GM18868 (cell line): ENCODE measurements around the gene PAM16.
"Not testable (repeated sequence)": the region's sequence is repeated elsewhere in the genome, so short reads cannot be mapped to it uniquely, and the experiment has no call there.

Source experiments
- ATAC-seq: cut with Tn5 transposase; IDR thresholded peaks from one replicate; pipeline ENCODE4 v1.9.1; 2021; ENCODE audit warnings: mild to moderate bottlenecking, moderate library complexity; ENCODE audit not compliant: unreplicated experiment

The PAM16 gene

DNA sequence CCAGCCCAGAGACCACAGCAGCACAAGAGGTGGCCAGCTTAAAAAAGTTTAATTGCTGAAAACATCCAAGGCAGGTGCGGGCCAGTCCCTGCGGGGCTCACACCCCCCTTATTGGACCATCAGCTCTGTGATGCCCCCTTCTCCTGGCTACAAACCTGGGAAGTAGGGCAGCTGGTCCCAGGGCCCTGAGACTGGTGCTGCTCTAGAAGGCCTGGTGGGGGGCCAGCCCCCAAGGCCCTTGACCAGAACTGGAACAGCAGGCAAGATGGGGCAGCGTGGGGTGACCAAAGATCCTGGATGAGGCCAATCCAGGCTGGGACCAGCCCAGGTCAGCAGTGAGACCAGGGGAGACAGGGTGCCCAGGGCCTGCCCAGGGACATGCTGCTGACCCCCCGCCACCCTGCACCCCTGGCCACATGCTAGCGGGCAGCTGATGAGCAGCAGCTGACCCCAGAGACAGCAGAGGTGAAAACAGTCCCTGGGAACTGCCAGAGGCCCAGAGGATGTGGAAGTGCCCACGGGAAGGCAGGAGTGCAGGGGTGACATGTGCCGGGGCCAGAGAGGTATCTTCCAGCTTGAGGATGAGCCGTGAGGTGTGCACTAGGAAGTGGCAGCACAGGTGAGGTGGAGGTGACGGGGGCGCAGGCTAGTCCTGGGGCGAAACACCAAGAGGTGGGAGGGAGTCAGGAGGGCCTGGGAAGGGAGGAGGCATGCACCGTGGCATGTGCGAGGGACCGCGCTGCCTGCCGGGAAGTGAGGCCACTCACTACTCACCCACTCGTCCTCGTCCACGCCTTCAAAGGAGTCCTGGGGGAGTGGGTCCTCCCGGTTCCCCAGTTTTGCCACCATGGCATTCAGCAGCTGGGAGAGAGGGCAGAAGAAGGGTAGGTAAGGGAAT, 3.6 kb upstream of the PAM16 start:
- ATAC-seq, result no peak

DNA sequence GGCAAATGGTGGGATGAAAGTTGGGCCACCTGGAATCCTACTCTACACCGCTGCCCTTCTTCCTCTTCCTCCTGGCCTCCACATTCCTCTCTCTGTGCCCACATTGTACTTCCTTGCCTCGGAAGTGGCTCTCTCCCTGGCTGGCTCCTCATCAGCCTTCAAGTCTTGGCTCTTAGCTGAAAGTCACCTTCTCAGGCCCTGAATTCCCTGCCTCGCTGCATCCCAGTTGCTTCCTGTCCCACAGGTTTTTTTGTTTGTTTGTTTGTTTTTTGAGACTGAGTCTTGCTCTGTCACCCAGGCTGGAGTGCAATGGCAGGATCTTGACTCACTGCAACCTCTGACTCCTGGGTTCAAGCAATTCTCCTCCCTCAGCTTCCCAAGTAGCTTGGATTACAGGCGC, 2.6 kb upstream of the PAM16 start:
- ATAC-seq, result no peak

DNA sequence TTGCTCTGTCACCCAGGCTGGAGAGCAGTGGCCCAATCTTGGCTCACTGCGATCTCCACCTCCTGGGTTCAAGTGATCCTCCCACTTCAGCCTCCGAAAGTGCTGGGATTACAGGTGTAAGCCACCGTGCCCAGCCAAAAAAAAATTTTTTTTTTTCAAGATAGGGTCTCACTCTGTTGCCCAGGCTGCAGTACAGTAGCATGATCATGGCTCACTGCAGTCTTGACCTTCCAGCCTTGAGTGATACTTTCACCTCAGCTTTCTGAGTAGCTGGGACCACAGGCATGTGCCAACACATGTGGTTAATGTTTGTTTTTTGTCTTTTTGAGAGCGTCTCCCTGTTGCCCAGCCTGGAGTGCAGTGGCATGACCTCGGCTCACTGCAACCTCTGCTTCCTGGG, 1.7 kb upstream of the PAM16 start:
- no peak for ATAC-seq

DNA sequence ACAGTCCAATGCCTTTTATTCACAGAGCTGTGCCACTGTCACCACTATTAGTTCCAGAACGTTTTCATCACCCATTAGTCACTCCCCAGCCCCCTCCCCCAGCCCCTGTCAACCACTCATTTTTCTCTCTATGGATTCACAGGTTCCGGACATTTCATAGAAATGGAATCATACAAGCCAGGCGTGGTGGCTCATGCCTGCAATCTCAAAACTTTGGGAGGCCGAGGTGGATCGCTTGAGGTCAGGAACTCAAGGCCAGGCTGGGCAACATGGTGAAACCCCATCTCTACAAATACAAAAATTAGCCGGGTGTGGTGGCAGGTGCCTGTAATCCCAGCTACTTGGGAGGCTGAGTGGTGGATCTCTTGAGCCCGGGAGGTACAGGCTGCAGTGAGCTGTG, 759 bp upstream of the PAM16 start:
- ATAC-seq, result no peak

DNA sequence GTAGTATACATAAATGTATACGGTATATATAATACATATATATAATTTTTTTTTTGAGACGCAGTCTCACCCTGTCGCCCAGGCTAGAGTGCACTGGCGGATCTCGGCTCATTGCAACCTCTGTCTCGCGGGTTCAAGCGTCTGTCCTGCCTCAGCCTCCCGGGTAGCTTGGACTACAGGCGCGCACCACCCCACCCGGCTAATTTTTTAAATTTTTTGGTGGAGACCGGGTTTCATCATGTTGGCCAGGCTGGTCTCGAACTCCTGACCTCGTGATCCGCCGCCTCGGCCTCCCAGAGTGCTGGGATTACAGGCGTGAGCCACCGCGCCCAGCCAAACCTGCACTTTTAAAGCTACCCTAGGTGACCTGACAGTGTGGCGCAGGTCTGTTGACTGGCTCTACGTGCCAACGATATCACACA, 745 bp downstream of the PAM16 start:
- ATAC-seq, result no peak

DNA sequence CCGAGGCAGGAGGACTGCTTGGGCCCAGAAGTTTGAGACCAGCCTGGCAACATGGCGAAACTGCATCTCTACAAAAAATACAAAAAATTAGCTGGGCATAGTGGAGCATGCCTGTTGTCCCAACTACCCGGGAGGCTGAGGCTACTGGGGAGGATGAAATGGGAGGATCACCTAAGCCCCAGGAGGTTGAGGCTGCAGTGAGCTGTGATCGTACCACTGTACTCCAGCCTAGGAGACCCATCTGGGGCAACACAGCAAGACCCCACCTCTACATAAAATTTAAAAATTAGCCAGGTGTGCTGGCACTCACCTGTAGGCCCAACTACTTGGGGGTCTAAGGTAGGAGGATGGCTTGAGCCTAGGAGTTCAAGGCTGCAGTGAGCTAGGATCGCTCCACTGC, 1.8 kb downstream of the PAM16 start:
- no peak for ATAC-seq

DNA sequence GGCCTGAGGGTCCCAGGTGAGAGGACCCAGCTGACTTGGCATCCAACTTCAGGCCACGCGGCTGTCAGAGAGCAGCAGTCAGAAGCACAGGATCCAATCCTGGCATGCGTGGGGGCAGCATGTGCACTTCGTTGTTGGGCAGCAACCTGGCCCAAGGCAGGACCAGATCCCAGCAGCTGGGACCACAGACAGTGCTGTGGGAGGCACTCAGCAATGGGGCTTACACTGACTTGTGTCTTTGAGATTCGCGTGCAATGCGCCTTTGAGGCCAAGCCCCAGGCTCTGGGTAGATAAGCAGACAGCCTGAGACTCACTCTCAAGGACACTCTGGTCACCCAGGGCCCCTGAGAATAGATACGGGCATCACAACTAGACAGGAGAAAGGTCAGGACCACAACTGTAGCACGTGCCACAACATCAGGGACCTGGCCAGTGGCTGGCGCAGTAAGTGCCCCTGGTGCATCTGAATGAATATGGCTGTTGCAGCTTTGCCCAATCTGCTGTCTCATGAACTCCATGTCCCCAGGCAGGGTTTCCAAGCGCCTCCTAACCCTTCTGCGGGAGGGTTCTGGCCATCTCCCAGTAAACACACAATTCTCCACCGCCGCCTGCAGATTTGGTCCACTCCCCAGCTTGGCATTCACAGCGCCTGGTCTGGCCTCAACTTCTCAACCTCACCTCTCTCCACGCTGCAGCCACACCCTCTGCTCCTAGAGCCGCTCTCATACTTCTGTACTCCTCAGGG, 3.2 kb downstream of the PAM16 start:
- no peak for ATAC-seq

DNA sequence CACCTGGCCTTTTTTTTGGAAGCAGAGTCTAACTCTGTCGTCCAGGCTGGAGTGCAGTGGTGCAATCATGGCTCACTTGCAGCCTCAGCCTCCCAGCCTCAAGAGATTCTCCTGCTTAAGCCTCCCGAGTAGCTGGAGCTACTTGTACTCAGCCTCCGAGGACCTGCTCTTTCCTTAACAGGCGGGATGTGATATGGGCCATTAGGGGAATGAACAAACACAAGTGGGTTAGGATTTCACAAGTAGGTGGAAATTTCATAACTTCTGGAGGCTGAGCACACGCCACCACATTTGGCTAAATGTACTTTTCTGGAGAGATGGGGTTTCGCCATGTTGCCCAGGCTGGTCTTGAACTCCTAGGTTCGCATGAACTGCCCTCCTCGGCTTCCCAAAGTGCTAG, 4.1 kb downstream of the PAM16 start:
- ATAC-seq, result no peak

DNA sequence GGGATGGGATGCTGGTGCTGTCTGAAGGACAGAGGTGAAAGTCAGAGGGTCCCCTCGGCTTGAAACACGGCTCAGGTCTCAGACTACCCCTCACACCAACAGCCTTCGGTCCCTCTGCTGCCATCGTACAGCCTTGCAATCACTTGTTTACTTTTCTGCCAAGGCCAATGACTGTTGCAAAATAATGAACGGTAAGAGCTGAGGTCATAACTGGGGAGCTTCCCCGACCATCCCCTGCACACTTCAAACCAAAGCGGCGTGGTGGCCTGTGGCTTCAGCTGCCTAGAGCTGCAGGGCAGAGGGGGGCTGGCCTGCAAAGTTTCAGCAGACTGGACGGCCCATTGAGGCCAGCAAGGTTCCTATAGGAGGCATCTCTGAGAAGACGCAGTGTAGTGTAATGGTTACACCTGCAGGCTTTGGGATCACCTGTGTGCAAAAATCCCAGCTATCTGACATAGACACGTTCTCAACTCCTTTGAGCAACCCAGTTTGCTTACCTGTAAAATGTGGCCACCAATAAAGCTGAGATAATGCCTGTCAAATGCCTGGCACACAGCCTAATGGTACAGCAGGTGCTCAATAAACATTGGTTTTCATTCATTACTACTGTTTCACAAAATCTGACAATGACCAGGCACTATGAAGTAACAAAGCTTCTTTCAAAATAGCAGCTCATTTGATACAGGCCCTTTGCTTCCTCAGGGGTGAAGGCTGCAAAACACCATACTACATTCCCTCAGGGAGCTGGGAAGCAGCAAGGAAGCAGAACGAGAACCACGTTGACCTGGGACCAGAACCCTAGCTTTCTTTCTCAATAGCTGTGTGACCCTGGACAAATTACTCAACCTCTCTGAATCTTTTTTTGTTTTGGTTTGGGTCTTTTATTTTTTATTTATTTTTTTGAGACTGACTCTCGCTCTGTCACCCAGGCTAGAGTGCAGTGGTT, 5.0 kb downstream of the PAM16 start:
- no peak for ATAC-seq

DNA sequence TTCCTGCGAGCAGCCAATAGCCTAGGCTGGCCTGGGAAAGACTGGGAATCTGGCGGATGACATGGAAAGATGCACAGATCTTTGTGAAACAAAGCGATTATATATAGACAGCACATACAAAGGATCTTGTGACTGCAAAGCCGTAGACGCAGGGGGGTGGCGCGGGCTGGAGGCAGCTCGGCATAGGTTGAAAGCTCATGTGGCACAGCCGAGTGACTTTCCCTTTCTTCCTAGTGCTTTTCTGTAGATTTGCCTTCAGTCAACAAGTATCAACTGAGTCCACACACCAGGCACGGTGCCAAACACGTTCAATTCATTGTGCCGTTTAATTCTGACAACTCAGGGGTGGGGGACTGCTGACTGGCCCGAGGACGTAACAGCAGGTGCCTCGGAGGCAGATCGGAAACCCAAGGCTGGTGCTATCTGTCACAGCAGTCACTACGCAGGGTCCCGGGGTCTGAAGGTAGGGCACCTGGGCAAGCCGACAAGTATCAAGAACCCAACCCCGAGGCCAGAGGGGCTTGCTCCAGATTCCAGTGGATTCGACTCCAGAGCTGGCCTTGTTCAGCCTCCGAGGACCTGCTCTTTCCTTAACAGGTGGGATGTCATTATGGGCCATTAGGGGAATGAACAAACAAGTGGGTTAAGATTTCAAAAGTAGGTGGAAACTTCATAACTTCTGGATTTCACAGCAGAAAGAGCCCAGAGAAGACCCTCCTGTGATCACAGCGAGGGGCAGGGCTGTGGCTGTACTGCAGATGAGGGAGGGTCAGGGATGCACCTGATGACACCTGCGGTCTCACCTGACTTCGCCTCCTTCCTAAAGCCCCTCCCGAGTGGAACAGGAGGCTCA, 5.9 kb downstream of the PAM16 start:
- ATAC-seq, result no peak

DNA sequence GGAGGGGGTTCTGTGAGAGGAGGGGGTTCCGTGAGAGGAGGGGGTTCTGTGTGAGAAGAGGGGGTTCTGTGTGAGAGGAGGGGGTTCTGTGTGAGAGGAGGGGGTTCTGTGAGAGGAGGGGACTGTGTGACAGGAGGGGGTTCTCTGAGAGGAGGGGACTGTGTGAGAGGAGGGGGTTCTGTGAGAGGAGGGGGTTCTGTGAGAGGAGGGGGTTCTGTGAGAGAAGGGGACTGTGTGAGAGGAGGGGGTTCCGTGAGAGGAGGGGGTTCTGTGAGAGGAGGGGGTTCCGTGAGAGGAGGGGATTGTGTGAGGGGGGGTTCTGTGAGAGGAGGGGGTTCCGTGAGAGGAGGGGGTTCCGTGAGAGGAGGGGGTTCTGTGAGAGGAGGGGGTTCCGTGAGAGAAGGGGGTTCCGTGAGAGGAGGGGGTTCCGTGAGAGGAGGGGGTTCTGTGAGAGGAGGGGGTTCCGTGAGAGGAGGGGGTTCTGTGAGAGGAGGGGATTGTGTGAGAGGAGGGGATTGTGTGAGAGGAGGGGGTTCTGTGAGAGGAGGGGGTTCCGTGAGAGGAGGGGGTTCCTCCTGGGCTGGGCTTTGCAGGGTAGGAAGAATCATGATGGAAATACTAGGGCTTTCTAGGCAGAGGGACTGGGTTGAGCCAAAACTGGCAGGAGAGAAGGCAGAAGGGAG, 6.7 kb downstream of the PAM16 start:
- not testable (repeated sequence) for ATAC-seq

DNA sequence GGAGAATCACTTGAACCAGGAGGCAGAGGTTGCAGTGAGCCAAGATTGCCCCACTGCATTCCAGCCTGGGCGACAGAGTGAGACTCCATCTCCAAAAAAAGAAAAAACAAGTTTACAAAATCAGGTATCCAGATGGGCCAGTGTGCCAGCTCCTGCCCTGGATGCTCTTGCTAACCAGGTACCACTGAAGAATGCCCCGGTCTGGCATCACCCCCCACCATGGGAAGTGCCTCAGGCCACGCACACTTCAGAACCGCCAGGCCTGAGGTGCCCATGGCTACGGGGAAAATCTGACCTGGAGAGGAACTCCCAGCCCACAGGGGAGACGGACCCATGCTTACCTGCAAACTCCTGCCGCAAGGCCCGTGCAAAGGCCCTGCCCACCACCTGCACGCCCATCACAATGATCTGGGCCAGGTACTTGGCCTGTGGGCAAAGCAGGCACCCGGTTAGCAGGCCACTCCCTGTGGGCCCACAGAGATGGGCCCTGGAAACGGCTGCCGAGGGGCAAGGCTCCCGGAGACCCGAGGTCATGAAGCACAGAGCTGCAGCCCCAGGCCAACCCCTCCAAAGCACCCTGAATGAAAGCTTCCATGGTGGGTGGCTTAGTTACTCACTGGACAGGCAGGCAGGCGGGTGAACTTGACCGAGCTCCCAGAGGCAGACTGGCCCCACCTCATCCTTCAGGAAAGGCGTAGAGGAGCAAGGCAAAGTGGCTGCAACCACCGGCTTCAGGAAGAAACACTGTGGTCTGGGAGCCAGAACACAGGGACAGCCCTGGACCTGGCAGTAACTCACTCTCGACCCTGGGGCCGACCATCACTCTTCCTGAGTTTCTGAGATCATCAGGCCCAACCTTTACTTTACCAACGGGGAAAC, 8.0 kb downstream of the PAM16 start:
- no peak for ATAC-seq

DNA sequence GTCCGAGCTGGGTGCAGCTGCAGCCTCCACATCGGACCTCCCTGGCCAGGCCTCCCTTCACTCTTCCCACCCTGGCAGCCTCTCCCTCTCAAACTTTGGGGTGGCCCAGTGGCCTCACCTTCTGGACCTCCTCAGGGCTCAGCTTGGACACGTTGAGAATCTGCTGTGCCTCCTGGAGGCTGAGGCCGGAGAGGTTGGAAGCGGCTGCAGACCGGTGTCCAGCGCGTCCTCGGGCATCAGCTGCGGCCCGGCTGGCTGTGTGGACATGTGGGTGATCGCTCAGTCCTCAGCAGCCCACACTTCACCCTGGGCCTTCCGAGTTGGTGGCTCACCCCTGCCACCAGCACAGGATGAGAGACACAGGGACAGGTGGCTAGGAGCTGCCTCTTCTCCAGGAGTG, 9.9 kb downstream of the PAM16 start:
- no peak for ATAC-seq

DNA sequence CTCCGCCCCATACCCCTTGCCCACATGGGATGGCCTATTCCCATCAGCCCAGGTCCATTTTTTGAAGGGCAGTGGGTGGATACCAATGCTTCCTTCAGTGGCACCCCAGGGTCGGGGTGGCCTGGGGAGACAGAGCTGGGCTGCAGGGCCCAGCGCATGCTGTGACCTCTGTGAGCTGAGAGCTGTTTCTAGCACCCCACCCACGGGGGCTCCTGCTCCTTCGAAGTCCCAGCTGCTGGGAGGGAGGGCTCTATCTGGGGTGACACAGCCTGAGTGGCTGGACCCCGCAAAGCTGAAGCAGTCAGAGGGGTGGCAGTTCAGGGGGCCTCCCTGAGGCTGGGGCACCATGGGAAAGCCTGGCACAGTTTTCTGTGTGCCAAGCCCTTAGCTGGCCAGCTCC, 10.7 kb downstream of the PAM16 start:
- ATAC-seq, result no peak

DNA sequence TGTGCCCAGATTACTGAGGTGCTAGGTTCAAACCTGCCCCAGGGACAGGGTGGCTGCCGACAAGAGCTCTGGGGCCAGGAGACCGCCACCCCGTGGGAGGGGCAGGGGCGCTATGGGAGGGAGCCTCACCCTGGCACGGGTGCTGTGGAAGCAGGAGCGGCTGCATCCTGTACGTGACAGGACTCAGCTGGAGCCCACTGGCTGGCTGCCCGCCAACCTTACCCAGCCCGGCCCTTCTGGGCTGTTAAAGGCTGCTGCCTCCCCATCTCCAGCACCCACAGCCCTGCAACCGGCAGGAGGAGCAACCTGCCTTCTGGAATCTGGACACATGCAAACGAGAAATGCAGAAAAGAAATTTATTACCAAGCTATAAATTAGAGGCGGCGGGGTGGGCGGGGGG, 11.2 kb downstream of the PAM16 start:
- no peak for ATAC-seq

DNA sequence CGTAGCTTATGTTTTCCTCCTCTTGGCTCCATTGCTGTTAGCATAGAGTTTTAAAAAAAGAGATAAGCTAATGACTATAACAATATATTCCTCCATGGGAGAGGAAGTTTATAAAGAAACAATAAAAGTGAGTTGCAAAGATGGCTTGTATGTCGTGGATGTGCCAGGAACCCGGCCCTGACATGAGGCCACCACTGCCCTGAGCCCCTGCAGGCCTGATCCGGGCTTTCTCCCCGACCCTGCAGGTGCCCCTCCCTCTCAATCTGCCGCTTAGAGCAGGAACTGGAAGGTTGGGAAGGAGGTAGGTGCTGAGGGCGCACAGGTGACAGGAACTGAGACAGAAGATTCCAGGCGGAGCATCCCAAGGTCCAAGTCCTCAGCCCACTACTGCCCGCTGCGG, 11.7 kb downstream of the PAM16 start:
- no peak for ATAC-seq

DNA sequence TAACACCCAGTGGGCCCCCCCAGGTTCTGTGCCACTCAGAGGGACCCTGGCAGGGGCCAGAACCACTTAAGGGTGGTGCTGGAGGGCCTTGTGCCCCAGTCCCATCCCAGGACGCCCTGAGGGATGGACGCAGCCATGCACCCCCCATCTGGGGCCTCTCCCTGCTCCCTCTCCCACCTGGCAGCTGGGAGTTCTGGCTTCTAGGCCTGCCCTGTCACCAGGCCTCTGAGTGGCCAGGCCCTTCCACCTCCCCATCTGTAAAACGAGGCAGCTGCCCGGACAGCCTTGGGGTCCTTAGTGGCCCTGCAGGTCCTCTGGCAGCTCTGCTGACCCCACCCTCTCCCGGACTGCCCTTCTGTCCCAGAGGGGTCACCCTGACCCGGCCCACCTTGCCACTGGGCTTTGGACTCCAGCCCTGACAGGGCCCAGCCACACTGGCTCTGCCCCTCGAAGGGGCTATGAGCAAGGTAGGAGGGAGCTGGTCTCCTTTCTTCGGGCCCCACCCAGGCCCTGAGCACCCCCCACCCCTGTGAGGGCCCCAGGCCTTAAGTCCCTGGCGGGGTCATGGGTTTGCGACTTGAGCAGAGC, 12.3 kb downstream of the PAM16 start:
- ATAC-seq, result no peak

DNA sequence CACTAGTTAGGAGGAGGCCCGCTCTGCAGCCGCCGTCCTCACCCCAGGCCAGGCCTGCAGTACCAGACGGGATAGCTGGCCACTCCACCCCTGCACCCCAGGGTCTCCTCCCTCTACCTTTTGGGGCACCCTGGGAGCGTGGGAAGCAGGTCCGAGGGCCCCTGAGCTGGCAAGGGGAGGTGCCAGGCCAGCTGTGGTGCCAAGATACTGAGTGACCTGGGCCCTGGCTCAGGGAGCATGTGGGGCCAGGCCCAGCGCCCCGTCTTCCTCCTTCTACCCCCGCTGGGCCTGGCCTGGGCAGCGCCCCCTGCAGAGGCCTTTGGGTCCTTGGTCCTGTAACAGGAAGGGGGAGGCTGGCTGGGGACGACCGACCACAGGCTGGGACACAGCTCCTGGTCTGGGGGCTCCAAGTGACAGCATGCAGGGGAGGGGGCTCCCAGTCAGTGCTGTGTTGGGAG, 13.0 kb downstream of the PAM16 start:
- ATAC-seq, result no peak
